Limb (tissue), 2 donors: ENCODE data around the gene ABCA7.

Experiments
- DNase-seq, 2 donors: peaks; one replicate each; pipeline ENCODE4 v3.0.0-alpha.2; 2016; ENCODE audit errors: extremely low spot score in 2 of 2

Gene ABCA7

DNA sequence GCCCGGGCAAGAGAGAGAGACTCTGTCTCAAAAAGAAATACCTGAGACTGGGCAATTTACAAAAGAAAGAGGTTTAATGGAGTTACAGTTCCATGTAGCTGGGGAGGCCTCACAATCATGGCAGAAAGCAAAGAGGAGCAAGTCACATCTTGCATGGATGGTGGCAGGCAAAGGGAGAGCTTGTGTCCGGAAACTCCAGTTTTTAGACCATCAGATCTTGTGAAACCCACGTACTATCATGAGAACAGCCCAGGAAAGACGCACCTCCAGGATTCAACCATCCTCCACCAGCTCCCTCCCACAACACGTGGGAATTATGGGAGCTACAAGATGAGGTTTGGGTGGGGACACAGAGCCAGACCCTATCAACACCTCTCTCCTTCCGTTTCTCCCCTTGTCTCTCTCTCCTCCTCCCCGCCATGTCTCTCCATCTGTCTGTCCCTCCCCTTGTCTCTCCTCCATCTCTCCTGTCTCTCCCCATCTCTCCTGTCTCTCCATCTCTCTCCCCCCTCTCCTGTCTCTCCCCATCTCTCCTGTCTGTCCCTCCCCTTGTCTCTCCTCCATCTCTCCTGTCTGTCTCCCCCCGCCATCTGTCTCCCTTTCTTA is 45.2 kb downstream of the ABCA7 start:
- DNase-seq = no peak

DNA sequence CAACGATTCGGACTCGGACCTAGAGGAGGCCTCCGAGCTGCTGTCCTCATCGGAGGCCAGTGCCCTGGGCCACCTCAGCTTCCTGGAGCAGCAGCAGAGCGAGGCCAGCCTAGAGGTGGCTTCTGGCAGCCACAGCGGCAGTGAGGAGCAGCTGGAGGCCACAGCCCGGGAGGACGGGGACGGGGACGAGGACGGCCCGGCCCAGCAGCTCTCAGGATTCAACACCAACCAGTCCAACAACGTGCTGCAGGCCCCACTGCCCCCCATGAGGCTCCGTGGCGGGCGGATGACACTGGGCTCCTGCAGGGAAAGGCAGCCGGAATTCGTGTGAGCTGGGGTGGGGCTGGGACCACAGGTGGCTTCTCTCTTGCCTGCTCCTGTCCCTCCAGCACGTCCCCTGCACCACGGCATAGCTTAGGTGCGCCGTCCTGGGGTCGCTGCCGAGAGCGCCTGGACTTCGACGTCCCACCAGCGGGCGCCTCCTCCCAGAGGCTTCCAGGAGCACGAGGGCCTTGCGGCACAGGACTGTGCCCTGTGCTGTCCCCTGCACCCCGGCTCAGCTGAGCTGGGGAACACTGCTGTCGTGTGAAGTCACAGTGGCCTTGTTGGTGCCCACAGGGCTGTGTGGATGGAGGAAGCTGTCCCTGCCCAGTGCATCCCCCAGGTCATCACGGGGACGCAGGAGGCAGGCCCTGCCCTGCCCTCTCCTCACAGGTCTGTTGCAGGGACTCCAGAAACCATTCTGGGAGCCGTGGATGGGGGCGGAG is 46.0 kb downstream of the ABCA7 start:
- no peak for DNase-seq

DNA sequence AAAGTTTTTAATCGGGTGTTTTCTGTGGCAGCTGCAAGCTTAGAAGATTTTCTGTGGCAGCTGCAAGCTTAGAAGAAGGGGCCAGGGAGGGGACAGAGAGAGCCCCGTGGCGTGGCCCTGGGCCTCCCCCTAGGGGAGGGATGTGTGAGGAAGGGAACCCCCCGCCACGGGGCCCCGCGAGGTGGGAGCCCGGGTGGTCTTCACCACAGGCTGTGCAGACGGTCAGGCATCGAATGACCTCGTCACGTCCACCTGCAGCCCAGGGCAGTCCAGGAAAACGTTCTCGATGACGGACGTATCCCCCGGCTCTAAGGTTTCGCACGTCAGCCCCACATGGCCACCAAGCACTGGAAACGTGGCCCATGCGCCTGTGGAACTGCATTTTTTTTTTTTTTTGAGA is 46.7 kb downstream of the ABCA7 start:
- DNase-seq = peak in 1 of 2 donors; percentile 18

DNA sequence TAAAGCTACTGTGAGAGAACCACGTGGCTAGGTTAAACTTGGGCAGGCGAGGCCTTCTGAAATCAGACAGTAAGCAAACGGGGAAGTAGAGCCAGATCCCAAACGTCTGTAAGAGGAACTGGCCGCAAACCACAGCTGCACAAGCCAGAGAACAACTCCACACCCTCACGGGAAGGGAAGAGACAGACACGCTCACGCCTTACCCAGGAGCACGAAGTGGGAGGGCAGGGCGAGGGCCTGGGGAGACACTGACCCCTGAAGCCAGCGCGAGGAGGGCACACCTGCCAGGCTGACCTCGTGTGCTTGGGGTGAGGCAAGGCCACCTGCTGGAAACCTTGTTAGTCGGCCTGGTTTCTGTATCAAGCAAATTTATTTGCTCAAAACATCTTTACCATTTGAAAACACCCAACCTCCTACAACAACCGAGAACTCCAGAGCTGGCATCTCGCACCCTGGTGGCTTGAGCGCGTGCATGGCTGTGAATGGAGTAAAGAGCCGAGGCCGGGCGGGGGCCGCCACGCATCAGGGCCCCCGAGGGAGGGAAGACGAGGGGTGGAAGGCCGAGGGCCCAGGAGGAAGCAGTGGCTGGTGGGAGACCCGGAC is 48.0 kb downstream of the ABCA7 start:
- DNase-seq = no peak

DNA sequence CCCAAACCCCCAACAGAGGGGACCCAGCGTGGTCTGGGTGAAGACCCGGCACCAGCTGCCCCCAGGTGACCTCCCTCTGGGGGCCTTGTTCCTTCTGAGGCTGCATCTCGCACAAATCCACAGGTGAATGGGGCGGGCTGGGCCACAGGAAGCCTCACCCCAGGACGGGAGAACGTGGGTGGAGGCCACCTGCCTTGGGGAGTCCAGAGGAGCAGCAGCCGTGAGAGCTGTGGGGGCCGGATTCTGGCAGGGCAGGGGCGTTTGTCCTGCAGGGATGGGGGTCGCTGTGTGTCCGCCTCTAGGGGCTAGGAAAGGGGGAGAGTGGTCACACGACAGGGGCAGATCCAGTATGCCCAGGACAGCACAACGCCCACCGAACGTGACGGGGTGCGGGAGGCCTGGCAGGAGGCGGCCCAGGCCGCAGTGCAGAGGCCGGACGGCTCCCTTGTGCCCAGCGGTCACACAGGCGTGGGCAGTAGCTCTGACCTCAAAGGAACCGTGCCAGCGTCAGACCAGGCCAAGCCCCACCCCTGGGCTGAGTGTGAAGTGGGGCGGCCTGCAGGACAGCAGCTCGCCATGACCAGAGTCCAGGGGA is 48.6 kb downstream of the ABCA7 start:
- no peak for DNase-seq

DNA sequence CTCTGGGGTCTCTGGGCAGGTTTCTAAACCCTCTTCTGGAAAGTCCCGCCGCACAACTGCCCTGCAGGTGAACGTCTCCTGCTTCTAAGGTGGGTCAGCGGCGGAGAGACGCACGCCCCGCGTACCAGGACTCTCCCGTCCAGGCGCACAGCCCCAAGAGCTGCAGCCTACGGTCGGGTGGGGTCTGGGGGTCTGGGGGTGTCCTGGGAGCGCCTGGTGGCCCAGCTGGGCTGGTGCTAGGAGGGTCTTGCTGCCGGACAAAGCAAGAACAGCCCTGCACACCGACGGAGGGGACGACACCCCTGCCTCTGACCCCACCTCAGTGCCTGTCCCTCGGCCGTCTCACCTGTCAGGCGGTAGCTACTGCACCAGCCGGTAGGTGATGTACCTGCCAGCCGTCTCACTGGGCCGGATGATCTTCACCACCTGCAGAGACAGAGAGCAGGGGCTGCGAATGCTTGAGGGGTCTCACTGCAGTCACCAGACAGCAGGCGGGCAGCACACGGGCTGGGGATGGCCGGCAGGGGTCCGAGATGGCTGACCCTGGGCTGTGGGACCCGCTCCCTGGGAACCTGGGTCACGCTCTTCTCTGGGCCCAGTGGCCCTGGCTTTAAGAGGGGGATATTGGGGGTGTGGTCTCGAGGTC is 49.3 kb downstream of the ABCA7 start:
- no peak for DNase-seq

DNA sequence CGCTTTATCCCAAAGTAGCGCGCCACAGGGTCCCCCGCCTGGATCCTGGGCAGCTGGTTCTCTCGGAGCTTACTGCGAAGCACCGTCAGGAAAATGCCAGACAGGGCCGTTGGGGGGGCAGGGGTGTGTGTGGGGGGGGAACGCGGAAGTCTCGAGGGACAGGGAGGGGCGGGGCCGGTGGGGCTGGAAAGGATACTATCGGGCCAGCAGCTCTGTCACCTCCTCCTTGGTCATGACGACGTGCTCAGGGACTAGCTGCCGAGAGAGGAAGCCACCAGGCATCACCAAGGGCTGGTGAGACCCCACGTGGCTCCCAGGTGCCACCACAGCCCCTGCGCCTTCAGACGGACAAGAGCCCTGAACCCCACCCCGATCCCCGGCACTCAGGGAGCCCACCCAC is 50.0 kb downstream of the ABCA7 start:
- no peak for DNase-seq

DNA sequence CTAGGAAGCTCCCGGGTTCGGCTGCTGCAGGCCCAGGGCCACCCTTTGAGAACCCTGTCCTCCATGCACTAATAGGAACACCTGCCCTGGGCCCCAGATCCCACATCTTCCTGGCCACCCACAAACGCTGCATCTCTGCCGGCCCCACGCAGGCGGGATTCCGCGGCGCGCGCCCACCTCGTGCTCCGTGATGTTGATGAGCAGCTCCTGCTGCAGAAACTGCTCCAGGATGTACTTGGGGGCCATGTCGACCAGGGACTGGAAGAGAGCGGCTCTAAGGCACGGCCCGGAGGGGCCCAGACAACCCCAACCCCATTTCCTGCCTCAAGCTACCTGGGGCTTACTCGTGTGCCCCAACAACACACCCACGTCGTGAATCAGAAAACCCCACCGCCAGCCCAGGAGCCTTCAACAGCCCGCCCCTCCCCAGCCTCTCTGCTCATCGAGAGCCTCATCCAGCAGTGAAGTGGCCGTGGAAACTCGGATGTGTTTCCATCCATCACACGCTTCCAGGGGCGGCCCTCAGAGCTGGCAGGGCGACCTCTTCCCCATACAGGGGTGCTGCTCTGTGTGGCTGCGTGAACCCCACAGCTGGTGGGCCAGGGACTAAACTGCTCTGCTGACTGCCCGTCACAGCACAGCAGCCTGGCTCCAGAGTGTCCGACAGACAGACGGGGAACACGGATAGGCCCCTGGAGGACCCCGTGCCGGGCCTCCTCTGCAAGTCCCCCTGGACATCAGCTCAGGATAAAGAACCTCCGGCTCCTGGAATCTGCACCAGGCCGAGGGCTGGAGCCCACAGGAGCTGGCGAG is 51.0 kb downstream of the ABCA7 start:
- no peak for DNase-seq

DNA sequence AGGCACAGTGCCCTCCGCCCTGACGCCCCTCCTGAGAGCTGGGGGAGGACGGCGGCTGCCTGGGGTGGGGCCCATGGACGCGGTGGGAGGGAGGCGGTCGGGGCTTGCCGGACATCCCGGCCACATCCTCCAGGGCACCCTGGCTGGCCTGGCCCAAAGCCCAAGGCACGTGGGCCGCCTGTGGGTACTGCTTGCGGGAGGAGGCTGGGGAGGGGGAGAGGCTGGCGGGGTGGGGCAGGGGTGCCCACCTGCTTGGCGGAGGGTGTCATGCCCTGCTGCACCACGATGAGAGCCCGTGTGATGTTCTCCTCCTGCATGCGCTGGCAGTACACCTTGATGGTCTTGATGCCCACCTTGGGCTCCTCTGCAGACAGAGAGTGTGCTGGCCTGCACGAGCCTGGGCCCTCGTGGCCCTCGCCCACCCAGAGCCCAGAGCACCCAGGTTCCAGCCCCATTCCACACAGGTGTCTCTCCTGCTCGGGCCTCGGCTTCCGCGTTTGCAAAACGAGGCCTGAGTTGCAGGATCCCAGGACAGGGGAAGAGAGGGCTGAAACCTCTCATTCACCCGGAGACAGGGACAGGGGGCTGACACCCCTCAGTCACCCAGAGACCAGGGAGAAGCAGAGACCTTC is 51.8 kb downstream of the ABCA7 start:
- DNase-seq = no peak

DNA sequence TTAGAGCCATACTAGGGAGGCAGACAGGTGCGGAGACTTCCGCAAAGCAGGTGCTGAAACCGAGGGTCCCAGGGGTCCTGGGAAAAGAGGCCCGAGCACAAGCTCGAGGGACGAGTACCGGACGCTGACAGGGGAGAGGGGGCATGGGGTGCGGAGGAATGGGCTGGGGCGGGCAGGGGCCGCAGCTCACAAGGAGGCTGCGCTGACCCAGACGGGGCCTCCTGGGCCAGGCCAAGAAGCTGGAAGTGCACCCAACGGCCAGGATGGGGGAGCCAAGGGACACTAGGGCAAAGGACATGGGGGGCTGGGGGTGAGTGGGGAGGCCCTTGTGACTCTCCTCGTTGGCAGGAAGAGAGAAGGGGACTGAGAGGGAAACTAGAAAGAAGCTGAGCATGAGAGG is 53.4 kb downstream of the ABCA7 start:
- DNase-seq = no peak

DNA sequence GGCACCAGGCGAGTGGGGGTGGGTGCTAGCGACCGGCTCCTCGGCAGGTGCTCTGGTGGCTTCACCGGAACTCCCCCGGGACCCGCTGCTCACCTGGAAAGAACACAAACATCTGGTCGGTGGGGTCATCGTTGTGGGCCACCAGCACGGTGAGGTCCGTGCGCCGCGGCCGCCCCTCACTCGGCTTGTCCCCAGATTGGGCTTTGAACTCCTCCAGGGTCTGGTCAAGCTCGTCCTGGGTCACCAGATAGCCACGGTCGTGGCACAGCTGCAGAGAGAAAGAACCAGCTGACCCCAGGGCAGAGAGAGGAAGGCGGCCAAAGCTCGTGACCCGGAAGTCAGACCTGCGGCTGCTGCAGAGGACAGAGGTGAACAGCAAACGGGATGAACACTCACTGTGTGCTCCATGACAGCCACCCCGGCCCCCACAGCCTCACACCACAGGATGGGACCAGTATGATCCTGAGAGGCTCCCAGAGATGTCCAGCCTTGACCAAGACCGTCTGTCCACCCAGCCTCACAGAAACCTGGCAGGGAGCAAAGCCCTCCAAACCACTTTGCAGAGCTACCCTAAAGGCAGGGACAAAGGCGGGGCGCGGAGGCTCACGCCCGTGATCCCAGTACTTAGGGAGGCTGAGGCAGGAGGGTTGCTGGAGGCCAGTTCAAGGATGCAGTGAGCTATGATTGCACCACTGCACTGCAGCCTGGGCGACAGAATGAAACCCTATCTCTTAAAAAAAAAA is 54.1 kb downstream of the ABCA7 start:
- DNase-seq = no peak

DNA sequence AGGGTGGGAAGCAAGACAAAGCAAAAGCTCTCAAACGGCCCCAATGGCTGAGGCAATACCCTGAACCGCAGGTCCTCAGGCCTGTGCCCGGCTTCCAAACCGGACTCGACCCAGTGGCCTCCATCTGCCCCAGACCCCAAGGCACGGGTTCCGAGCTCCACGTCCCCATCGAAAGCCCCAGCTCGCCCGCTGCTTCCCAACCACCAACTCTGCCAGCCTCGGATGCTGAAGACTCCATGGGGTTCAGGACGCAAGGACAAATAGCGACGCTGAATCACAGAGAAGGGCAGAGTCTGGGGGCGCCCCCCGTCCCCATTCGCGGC is 54.7 kb downstream of the ABCA7 start:
- DNase-seq = no peak

DNA sequence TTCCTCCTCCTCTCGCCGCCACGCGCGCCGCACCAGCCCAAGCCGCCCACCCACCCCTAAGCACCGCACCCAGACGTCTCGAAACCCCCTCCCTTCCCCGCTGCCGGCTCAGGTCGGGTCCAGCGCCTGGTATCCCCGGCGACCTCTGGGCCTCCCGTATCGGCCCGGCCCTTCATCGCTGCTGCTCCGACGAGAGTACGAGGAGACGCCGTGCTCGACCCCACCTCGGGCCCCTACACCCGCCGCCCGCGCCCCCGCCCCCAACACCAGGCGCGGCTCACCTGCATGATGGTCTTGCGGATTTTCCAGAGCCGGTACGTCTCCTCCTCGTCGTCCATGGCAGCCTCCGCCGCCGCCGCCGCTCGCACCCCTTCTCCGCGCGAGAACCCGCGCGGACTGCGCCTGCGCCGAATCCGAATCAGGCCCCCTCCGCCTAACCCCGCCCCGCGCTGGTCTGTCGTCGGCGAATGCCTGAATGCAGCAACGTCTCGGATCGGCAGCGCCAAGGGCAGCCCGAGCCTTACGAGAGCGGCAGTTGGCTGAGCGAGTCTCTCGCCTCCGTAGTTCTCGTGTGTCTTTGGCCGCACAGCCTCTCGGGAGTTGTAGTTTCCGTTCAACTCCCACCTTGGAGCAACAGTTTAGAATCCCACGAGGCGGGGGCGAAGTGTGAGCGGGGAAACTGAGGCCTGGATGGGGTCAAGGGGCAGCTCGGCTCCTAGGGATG is 55.2 kb downstream of the ABCA7 start, which contains the start of gene POLR2E:
Gene POLR2E, minus strand, starts transcription at position 398 of the 724 bp plus-strand sequence. Its CDS starts 60 bp downstream, at position 338.
- DNase-seq = peak; percentile 97 to 99

DNA sequence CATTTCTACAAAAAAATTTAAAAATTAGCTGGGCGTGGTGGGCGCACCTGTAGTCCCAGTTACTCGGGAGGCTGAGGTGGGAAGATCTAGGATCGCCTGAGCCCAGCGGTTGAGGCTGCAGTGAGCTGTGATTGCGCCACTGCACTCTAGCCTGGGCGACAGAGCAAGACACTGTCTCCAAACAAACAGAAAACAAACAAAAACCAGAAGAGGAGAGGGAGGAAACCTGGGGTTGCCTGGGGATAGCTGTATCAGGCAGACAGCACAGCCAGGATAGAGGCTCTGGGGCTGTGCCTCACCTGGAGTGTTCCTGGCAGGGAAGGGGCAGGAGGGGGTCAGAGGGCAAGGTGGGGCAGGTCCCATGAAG is 57.9 kb downstream of the ABCA7 start:
- DNase-seq = no peak

DNA sequence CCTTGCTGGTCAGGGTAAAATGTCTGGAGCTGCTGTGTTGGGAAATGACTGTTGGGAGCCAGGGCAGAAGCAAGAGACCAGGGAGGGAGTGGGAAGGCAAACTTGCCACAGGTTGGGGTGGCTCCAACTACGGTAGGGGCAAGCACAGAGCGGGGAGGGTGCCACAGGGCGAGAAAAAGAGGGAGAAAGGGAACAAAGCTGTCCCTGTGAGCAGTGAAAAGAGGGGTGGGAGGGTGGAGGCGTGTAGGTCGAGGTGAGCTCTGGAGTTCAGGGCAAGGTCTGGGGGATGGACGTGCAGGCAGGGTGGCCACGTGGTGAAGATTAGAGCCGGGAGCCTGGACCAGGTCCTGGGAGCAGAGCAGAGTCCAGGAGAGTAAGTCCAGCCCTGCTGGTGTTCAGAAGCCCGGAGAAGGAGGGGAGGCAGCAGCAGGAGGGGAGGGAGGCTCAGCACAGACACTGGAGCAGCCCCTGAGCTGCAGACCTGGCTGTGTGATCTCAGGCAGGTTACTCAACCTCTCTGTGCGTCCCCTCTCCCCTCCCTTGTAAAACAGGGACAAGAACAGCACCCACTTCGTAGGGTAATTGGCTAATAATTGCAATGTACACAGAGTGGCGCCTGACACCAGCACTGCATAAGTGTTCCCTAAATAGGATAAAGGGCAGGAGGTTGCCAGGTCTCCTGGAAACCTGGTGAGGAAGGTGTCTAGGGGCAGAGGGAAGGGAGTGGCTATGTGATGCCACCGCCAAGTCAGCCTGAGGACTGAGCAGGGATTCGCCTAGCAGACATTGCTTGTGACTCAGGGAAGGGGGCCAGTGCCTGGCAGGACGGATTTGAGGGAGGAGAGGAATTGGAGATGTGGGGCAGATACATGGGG is 58.5 kb downstream of the ABCA7 start:
- no peak for DNase-seq

DNA sequence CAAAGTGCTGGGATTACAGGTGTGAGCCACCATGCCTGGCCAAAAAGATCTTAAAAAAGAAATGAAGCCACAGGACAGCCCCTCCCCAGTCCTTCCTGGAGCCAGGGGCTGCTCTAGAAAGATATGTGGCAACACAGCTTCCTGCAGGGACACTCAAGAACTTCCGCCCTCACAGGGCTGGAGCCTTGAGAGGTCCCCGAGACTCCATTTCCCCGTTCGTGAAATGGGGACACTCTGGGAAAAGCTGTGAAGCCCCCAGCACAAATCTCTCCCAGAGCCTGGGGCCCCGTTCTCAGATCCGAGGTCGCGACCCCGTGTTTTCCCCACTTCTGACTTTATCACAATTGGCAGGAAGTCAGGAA is 61.4 kb downstream of the ABCA7 start:
- no peak for DNase-seq

DNA sequence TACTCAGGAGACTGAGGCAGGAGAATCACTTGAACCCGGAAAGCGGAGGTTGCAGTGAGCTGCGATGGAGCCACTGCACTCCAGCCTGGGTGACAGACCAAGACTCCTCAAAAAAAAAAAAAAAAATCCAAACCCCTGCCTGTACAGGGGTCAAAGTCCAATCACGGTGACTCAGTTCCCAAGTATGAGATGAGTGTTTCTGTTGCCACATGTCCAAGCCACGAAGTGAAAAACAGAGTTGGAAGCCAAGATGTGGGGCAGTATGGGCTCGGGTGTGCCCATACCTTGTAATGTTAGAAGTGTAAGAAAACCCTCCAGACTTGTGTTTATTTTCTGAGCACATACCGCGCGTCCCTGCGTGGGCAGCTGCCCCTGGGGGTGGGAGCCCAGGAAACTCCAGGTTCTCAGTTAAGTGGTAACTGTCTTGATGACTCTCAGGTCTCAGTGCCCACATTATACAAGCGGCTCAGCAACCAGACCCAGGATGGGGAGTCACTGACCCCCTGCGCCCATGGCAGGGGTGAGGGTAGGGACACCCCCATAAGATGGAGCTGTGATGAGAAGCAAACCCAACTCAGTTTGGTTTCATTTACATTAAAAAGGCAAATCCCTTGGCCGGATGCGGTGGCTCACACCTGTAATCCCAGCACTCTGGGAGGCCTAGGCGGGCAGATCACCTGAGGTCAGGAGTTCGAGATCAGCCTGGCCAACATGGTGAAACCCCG is 62.7 kb downstream of the ABCA7 start:
- DNase-seq = no peak
